Activated naive CD4-positive, alpha-beta T cell treated with anti-CD3 and anti-CD28 coated beads, Interleukin-2, amount 50 U/mL, for 16 hours (primary cell): ENCODE results near the gene SHLD3.
"Not testable (repeated sequence)": the region's sequence is repeated elsewhere in the genome, so short reads cannot be mapped to it uniquely, and the experiment has no call there.

Source experiments
- DNase-seq: peaks from one replicate; pipeline ENCODE4 v3.0.0-alpha.2; 2020

SHLD3 gene, protein sequence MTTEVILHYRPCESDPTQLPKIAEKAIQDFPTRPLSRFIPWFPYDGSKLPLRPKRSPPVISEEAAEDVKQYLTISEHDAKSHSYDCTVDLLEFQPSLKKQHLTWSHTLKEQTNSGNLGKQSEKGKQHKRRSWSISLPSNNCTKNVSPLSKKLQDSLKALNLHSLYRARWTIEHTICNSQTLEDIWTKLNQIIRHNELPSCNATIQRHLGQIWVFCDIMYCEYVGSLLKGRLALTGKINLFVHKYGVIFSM

DNA sequence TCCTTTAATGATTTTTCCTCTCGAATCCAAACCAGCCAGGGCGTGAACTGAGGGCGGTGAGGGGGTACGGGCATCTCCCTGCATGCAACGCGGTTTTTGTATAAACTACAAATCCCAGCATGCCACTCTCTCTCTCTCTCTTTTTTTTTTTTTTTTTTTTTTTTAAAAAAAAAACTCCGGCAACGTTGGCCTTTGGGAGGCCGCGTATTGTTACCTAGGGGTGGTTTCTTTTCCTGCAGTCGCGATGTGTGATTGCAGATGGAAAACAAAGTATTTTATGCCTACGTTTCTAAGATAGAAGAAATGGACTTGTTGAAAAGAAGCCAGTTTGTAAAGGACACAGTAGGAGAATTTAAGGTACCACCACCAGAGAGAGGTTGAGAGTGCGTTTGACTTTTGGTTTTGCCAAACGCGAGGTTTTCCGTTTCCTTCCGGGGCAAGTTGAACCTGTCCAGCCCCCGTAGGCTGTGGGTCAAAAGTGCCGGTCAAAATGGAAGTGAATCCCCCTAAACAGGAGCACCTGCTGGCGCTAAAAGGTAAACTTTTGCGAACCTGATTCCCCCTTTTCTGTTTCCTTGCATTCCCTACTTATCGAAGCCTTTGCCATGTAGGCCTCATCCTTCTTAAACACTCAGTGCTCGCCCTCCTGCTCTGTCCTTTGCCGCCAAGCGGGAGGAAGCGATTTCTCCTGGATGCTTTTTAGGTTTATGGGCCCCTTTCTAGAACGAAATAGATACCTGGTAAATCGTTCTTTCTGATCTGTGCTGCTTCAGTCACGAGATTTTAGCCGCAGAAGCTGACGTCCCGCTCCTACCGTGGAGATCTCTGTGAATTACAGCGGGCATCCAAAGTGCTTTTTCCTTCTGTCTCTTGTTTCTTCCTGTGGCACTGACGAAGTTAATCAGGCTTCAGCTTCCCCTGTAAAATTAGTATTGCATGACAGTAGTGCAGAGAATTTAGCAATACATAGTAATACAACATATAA is at the start of gene SHLD3, which contains the start of gene TRAPPC13:
TSS of gene SHLD3 (plus strand) at position 457 of the 985 bp plus-strand sequence. CDS start 4,561 bp downstream, outside the sequence.
TSS of gene TRAPPC13 (plus strand) at position 457 of the 985 bp plus-strand sequence. CDS start at position 491, 34 bp downstream.
- DNase-seq: peak; percentile 77

DNA sequence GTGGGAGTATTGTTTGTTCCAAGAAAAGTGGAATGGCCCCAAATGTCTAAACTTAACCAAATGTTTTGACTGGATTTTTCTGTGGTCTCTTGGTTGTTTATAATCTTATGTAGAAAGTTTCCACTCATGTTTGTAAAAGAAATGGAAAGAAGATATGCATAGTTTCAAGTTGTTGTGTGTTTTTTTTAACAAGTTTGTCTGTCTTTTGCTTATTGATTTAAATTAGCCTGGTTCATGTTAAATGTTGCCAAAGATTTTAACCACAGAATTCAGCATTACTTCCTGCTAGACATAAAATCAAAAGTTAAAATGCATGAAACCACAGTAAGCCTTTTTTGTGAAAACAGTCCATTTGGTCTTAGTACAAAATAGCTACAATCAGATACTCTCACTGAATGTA is 47.7 kb upstream of the SHLD3 start:
- no peak for DNase-seq

DNA sequence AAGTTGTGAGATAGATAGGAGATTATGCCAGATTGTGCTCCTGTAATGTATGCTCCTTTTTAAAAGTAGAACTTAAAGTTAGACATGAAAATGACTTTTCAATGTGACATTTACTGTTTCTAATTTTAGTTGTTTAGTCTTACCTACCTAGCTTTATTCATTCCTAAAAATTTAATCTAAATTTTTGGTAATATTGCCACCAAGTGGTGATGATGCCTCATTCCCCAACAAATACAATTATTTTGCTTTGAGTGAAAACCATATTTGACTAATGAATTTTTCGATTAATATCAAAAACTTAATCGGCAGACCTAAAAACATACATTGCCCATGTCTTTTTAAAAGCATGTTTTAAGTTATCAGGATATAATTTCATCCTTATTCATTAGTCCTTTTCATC is 36.1 kb upstream of the SHLD3 start:
- no peak for DNase-seq

DNA sequence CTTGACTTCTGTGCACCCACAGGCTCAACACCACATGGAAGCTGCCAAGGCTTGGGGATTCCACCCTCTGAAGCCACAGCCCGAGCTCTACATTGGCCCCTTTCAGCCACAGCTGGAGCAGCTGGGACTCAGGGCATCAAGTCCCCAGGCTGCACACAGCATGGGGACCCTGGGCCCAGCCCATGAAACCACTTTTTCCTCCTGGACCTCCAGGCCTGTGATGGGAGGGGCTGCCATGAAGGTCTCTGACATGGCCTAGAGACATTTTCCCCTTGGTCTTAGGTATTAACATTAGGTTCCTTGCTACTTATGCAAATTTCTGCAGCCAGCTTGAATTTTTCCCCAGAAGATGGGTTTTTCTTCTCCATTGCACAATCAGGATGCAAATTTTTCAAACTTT is 23.1 kb upstream of the SHLD3 start:
- not testable (repeated sequence) for DNase-seq

DNA sequence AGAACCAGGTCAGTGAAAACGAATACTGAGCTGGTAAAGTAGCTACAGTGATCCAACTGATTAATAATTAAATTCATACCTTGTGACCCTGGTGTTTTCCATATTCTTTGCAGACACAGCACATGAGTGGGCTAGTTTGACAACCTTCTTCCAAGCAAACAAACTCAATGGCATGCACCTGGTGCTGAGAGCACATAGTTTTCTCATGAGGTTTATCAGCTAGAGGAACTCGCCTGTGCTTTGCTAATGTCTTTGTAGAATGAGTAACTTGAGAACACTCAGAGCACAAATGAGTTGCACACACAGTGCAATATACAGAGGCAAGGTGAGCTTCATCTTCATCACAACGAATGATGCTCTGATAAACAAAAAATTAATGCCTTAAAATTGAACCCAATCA is 13.3 kb upstream of the SHLD3 start:
- no peak for DNase-seq

DNA sequence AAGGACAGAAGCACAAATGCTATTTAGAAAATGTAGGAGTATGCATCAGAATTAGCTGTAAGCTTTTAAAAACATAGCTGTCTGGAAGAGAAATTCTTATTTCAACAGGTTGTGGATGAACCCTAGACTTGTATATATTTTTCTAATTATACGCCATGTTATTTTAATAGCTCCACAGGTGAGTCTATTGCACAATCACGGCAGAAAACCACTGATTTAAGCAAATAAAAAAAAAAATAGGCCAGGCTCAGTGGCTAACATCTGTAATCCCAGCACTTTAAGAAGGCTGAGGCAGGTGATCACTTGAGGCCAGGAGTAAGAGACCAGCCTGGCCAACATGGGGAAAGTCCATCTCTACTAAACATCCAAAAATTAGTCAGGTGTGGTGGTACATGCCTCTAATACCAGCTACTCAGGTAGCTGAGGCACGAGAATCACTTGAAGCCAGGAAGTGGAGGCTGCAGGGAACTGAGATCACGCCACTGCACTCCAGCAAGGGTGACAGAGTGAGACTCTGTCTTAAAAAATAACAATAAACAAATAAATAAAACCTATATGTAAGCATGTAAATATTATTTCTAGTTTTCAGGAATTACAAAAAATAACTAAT is 12.4 kb upstream of the SHLD3 start:
- no peak for DNase-seq

DNA sequence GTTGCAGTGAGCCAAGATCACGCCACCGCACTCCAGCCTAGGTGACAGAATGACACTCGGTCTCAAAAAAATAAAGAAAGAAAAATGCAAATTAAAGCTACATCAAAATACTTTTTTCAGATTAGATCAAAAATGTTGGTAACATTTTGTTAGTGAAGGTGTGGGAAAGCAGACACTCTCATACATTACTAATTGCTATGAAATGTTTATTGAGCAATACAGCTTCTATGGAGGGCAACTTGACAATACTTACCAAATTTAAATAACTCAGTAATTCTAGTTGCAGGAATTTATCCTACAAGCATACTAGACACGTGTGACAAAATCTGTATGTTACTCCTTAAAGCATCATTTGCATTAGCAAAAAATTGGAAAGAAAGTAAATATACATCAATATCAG is 4.8 kb upstream of the SHLD3 start:
- DNase-seq: no peak

DNA sequence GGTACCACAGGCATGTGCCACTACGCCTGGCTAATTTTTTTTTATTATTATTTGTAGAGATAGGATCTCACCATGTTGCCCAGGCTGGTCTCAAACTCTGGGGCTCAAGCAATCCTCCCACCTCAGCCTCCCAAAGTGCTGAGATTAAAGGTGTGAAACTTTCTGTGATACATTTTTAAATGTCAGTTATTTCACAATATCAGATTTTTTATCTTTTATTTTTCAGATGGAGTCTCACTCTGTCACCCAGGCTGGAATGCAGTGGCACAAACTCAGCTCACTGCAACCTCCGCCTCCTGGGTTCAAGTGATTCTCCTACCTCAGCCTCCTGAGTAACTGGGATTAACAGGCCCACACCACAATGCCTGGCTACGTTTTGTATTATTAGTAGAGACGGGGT is 2.9 kb upstream of the SHLD3 start:
- not testable (repeated sequence) for DNase-seq

DNA sequence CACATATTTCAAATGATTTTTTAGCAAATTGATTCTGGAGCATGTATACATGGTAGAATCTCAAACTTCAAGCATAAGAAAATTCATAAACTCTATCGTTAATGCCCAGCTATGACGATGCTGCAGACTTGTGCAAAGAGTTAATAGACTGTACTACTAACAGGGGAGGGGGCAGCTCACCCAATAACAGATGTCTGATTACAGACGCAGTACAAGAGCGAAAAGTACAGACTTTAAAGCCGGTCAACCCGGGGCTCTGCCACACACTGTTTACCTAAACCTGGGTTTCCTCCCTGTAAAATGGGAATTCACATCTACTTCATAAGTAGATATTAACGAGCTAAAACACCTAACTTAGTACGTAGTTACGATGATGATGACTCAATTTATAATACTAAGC is 1.3 kb upstream of the SHLD3 start:
- DNase-seq: no peak

DNA sequence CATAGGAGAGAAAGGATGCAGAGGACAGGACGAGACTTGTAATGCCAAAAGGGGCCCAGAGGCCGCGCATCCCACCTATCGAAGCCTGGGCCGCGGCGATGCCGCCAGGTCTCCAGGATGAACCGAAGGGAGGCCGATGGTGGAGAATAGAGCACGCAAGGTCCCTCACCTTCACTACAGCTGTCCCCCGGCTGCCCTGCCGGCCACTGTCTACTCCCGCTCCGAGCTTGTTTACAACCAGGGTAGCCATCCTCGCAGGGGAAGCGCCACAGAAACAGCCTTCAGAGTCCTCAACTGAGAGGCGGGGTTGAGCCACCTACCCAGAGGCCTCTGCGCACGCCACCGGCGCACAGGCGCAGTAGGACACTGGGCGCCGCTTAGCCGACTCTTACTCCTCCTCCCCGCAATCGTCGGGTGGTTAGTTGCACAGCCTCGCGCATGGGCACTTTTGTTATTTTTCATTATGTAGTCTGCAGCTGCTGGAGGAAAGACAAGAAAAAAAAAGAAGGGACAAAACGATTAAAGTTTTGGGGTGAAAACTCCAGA is 729 bp upstream of the SHLD3 start, which contains the start of gene TRIM23:
TSS of gene TRIM23 (minus strand) at position 309 of the 546 bp plus-strand sequence. CDS start at position 250, 59 bp downstream.
- peak; percentile 92 for DNase-seq

DNA sequence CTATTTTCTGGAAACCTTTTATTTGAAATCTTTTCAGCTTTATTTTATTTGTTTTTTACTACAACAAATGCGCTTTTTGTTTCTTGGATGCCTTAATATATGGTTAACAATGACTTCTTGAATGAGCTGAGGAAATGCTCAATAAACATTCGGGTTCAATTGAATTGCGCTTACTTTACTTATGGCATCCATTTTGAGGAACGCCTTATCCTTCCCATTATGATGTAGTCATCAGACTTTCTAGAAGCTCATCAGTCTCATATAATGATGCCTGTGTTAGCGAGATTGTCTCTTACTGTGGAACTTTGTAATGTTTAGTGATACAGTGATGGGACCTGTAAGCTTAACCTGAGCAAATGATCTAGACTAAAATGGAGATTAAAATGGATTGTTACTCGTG is 916 bp downstream of the SHLD3 start:
- no peak for DNase-seq

DNA sequence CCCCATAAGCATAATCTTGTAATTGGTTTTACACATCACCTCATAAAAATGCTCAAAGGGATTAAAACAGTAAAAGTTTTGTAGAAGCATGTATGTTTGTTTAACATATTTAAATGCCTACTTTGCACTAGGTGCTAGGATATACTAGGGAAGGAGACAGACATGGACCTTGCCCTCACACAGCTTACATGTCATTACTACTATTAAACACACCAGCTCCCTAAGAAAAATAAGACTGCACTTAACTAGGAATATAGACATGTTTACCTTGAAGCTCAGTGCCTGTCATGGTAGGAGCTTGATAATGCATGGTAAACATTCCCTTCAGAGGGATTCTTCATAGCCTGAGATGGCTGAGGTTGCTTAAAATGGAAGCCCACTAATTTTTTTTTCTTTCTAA is 6.2 kb downstream of the SHLD3 start:
- no peak for DNase-seq

DNA sequence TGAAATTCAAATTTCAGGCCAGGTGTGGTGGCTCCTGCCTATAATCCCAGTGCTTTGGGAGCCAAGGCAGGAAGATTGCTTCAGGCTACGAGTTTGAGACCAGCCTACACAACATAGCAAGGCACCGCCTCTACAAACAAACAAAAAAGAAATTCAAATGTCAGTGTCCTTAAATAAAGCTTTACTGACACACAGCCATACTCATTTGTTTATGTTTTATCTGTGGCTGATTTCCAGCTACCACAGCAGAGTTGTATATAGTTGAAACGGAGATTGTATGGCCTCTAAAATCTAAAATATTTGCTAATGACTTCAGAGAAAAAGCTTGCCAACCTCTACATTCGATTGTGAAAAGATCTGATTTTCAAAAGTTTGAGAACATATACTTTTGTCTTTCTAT is 15.4 kb downstream of the SHLD3 start:
- DNase-seq: no peak

DNA sequence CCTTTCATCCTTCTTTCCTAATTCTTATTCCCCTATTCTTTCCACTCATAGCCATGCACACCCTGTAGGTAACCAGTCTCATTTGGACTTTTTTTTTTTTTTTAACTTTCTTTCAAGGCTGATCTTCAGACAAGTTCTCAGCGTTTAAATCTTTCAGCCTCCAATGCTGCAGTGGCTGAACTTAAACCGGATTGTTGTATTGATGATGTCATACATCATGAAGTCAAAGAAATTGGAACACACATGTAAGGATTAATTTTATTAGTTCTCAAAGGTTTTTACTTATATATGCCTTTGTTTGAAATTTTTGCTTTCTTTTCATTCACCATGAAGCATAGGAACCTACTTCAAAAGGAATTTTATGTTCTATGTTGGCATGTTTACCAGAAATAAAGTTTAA is 22.1 kb downstream of the SHLD3 start:
- no peak for DNase-seq

DNA sequence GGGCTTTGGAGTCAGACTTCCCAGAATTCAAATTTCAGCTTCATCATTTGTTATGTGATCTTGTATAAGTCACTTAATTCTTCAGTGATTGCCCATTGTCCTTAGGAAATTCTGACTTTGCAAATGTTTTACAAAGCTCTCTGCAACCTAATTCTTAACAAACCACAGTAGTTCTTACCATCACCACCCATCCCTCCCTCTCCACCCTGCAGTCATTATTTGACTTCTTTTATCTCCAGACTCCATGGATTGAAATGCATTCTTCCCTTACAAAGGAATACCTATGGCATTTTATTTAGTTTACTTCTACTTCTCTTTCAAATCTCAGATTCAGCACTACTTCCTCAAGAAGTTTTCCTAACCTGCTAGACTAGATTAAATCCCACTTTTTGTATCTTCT is 23.1 kb downstream of the SHLD3 start:
- DNase-seq: no peak

DNA sequence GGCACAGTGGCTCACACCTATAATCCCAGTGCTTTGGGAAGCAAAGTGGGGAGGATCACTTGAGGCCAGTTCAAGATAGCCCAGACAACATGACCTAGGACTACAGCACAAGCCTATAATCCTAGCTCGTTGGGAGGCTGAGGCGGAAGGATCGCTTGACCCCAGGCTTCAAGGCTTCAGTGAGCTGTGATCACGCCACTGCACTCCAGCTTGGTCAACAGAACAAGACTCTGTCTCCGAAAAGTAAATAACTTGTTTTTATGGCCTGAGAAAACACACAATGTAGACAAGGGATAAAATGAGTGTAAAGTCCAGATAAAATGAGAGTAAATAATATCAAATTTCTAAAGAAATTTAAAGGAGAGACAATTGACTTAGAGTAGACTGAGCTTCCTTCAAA is 26.3 kb downstream of the SHLD3 start:
- no peak for DNase-seq

DNA sequence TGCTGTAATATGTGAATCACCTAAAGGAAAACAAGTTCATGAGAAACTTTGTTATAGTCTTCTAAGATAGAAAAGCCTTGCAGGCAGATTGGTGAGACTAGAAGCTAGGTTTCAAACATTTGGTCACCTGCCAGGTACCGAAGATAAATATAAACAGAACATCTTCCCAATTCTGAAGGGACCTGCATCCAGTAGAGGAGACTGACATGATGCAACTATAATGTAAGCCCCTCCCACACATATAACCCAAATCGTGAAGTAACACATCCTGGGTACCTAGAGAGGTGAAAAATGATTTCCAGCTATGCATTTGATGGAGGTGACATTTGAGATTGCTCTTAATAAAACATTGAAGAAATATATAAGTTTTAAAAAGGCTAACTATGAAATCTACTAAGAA is 29.9 kb downstream of the SHLD3 start:
- DNase-seq: no peak

DNA sequence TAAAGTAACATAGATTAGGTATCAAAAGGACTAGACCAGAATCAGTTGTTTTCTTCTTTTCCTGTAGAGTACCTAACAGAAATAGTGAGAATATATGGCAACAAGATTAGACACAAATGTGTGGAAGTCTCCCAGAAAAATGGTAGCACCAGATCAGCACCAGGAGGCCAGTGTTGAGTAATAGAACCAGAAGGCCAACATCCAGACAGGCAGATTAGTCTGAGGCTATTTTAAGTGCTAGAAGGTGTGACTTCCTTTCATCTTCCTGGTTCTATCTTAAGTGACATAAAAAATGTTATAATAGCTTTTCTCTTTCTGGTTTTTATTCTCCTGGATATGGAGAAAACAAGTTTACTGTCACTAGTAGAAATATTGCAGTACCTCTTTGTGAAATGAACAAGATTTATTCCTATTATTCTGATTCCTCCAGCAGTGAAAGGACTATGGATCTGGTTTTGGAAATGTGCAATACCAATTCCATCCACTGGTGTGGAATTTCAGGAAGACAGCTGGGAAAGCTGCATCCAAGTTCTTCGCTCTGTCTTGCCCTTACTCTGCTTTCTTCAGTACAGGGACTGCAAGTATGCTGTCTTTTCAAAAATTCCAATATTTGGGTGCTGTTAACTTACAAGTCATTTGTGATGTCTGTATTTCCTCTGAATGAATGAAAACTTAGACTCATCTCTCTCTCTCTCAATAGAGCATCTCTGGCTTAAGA is 39.1 kb downstream of the SHLD3 start:
- DNase-seq: no peak

DNA sequence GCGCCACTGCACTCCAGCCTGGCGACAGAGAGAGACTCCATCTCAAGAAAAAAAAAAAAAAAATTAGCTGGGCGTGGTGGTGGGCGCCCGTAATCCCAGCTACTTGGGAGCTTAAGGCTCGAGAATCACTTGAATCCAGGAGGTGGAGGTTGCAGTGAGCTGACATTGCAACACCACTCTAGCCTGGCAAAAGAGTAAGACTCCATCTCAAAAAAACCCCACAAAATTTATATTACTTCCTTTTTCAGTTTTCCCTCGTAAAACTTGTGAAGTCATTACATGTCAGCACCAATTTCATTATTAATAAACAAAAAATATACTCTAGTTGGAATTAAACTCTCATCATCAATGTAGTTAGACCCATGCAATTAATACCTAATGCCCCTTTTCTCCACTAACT is 43.9 kb downstream of the SHLD3 start:
- DNase-seq: no peak

DNA sequence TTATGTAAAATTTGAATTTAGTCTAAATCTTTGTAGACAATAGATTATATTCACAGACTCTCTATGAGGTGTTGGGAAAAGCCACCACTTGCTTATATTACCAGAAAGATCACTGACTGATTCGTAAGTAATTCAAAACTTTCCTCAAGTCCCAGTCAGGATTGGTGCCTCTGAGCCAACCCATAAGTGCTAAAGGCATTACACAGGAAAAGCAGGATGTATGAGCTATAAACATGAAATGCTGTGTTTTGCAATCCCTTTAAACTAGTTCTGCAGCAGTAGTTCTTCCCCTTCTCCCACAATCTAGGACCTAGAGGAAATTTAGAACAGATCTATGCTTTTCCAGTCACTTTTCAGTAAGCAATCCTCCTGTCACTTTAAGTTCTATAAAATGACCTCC is 48.0 kb downstream of the SHLD3 start:
- DNase-seq: no peak

DNA sequence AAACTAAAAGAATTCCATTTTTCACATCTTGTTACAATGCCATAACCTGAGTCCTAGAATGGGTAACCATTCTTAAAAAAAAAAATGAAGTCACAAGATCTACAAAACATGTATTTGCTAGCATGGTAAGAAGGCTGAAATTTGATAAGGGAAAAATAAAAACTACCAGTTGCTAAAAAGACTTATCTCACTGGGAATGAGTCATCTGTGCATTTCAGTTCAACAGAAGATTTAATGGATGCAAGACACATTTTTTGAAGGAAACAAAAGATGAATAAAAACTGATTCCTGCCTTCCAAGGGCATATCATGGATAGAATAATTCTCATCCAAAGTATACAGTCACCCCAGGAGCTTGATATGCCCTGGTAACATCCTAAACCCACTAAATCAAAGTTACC is 49.9 kb downstream of the SHLD3 start:
- no peak for DNase-seq

DNA sequence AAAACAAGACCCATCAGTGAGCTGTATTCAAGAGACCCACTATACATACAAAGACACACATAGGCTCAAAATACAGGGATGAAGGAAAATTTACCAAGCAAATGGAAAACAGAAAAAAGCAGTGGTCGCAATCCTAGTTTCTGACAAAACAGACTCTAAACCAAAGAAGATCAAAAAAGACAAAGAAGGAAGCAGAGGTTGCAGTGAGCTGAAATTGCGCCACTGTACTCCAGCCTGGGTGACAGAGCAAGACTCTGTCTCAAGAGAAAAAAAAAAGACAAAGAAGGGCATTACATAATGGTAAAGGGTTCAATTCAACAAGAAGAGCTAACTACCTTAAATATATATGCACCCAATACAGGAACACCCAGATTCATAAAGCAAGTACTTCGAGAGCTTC is 51.2 kb downstream of the SHLD3 start:
- DNase-seq: not testable (repeated sequence)
